Ovary (tissue), 9 donors: Measurements from ENCODE around the gene WNT7B. TPM values are rescaled to one million over a fixed set of nuclear protein-coding genes. Genes with fewer than 3 reads are reported as not detected.

ENCODE experiments used
- DNase-seq, 5 donors: peaks; one replicate each; pipeline ENCODE4 v3.0.0-alpha.2; 2019 to 2020
- H3K27ac ChIP-seq, 2 donors: fragments of 200-600 bp; one replicate each; pipeline versions ENCODE4 v1.5.1 to v1.8.0; 2019 to 2022
- H3K27me3 ChIP-seq: fragments of 200-600 bp; one replicate; pipeline ENCODE4 v1.8.0; 2022
- H3K36me3 ChIP-seq: fragments of 200-600 bp; sonication (generic); one replicate; pipeline ENCODE4 v1.5.1; 2019
- H3K4me1 ChIP-seq: one replicate; pipeline ENCODE4 v1.8.1; 2013; ENCODE audit warnings: mild to moderate bottlenecking, moderate library complexity; ENCODE audit not compliant: insufficient read depth
- H3K4me3 ChIP-seq: fragments of 200-600 bp; sonication (generic); one replicate; pipeline ENCODE4 v1.5.1; 2017
- H3K9me3 ChIP-seq, 2 donors: fragments of 200-600 bp in 1 of 2; sonication (generic) in 1 of 2; one replicate each; pipeline versions ENCODE4 v1.5.1 to v1.8.1; 2013 to 2019; ENCODE audit warnings: mild to moderate bottlenecking in 1 of 2, moderate library complexity in 1 of 2
- CTCF ChIP-seq, 3 donors: fragments of 450-650 bp in 2 of 3; fragments of 200-600 bp in 1 of 3; IDR thresholded peaks; one replicate each; pipeline versions ENCODE4 v1.5.1 to v1.8.0; 2016 to 2022; ENCODE audit warnings: antibody characterized with exemption in 3 of 3, mild to moderate bottlenecking in 1 of 3
- EP300 ChIP-seq: sonication (generic); formaldehyde crosslinking; IDR thresholded peaks from one replicate; pipeline ENCODE4 v1.6.1; 2017; ENCODE audit warnings: antibody characterized with exemption
- POLR2A ChIP-seq: fragments of 450-650 bp; IDR thresholded peaks from one replicate; pipeline ENCODE4 v1.6.1; 2017; ENCODE audit warnings: antibody characterized with exemption, mild to moderate bottlenecking, moderate library complexity
- WGBS, 3 donors: extraction: QIAGEN DNeasy Blood & Tissue Kit in 1 of 3; methylation state at CpG; one replicate each; pipeline versions ENCODE4 v1.1.5 to v1.1.7; 2013 to 2017; 5-methylcytosine and 5-hydroxymethylcytosine counted together
- intact Hi-C, 4 donors: fragments of 100-400 bp; cut with DNase I; formaldehyde crosslinking; loops; one replicate each; pipeline versions ENCODE4 v1.11.0 to v1.15.1; 2022 to 2023
- polyA plus RNA-seq, 2 donors: library from polyadenylated mRNA; stranded (reverse); fragments of 200-250 nt in 1 of 2; fragments of 350-450 nt in 1 of 2; fragmentation: Illumina TruSeq in 1 of 2; extraction: RNeasy Lipid Tissue Mini Kit (QIAGEN cat#74804) in 1 of 2; gene quantifications; one replicate each; pipeline ENCODE4 v1.2.3, GENCODE V29; 2013 to 2014
- total RNA-seq, 7 donors: library from RNA; depleted of rRNA in 2 of 7; stranded (reverse); fragments of >200 nt in 2 of 7; fragmentation: NEBNext Ultra II Directional in 3 of 7; extraction: Animal tissue kit (Norgen Biotek cat#: 25700) in 3 of 7; gene quantifications; one replicate each; pipeline versions ENCODE4 v1.1.0 to v1.2.4, GENCODE V29; 2016 to 2023
- donor health status: DM: no; HTN: no; CAD: no; lungs with moderate emphysema.
- donor health status: DM: no; HTN: no; CAD: no.
- donor health status: Bipolar disorder and iron deficiency.
- donor health status: DM: yes; HTN: yes; CAD: no.
- donor health status: DM: no; HTN: no; CAD: no.
- donor health status: DM: yes; HTN: yes; CAD: no.

Gene WNT7B
- total and polyA plus RNA-seq, 9 donors, result 0.22 to 2.5 (median 0.59) TPM; not detected in 5

GRCh38 chr22:45878901-45879551, 97.9 kb downstream of the WNT7B start:
- no peaks in the 10 kb centered on the region for H3K27me3 ChIP-seq
- 48 to 56% (median 51%) methylated on average over 11 to 16 of the region's 16 CpGs for WGBS, 3 donors

GRCh38 chr22:45878051-45878781, 98.7 kb downstream of the WNT7B start:
- Histone ChIP-seq H3K27me3 (no peaks in the 10 kb centered on the region), H3K4me1 (no peaks in the 10 kb centered on the region), H3K9me3 (no peaks in the 10 kb centered on the region), H3K4me3 (no peak overlapping the region), H3K27ac (no peak overlapping the region), H3K36me3 (no peaks in the 10 kb centered on the region)
- intact Hi-C loops, result no loop called here
- 45 to 47% (median 47%) methylated on average over 23 to 25 of the region's 25 CpGs for whole genome bisulfite sequencing, 3 donors
- peak in 2 of 5 donors; percentile 13 to 31 for DNase-seq
- no peak for TF ChIP-seq POLR2A
- TF ChIP-seq CTCF (IDR thresholded peaks at IDR 0.05), result no peak
- TF ChIP-seq EP300, result no peak

More at GRCh38 chr22:45878901-45879551, 97.9 kb downstream of the WNT7B start:
- Histone ChIP-seq H3K36me3 (no peaks in the 10 kb centered on the region), H3K4me1 (no peaks in the 10 kb centered on the region), H3K27ac (no peak overlapping the region), H3K9me3 (no peaks in the 10 kb centered on the region), H3K4me3 (no peak overlapping the region)
- intact Hi-C loops, result no loop called here
- TF ChIP-seq CTCF (IDR thresholded peaks at IDR 0.05), result no peak
- no peak for TF ChIP-seq EP300
- TF ChIP-seq POLR2A, result no peak
- DNase-seq, result peak in 1 of 5 donors; percentile 12

GRCh38 chr22:45877651-45878050, 99.3 kb downstream of the WNT7B start:
- no peak overlapping the region for H3K27ac ChIP-seq
- TF ChIP-seq POLR2A (no peak), CTCF (IDR thresholded peaks at IDR 0.05) (no peak), EP300 (no peak)
- H3K4me3 ChIP-seq, result no peak overlapping the region
- H3K36me3 ChIP-seq, result no peaks in the 10 kb centered on the region
- DNase-seq, result peak in 2 of 5 donors; percentile 4 to 9
- H3K9me3 ChIP-seq, result no peaks in the 10 kb centered on the region
- no peaks in the 10 kb centered on the region for H3K27me3 ChIP-seq
- H3K4me1 ChIP-seq, result no peaks in the 10 kb centered on the region
- intact Hi-C loops, result no loop called here
- 68 to 73% (median 73%) methylated on average over 17 to 18 of the region's 18 CpGs for WGBS, 3 donors

- intact Hi-C loops, result no loop called here
- Histone ChIP-seq H3K36me3 (no peaks in the 10 kb centered on the region), H3K4me1 (no peaks in the 10 kb centered on the region), H3K4me3 (no peak overlapping the region), H3K27ac (no peak overlapping the region), H3K27me3 (no peaks in the 10 kb centered on the region), H3K9me3 (no peaks in the 10 kb centered on the region)
- WGBS, 3 donors, result 88 to 94% (median 89%) methylated on average over 3 of the region's 3 CpGs
- no peak for TF ChIP-seq POLR2A
- TF ChIP-seq CTCF (IDR thresholded peaks at IDR 0.05), result no peak
- no peak for TF ChIP-seq EP300
- no peak for DNase-seq
Observed at GRCh38 chr22:45877036-45877380, 100.0 kb downstream of the WNT7B start.
